ENCODE results near the gene MYO5B. TPM values are rescaled to one million over a fixed set of nuclear protein-coding genes. Genes with fewer than 3 reads are reported as not detected.

MYO5B gene
- total RNA-seq, 1 experiment from 2014 or later = 25.0 TPM

GRCh38 chr18:50155406-50155805 is 39.5 kb downstream of the MYO5B start:
- no peak for DNase-seq (ENCODE audit: extremely low read depth, low read depth)

GRCh38 chr18:50154420-50154819 is 40.5 kb downstream of the MYO5B start:
- DNase-seq (ENCODE audit: extremely low read depth, low read depth) = no peak

GRCh38 chr18:50152900-50153299 is 42.0 kb downstream of the MYO5B start:
- DNase-seq (ENCODE audit: extremely low read depth, low read depth) = no peak

GRCh38 chr18:50151926-50152325 is 43.0 kb downstream of the MYO5B start:
- peak; percentile 47 for DNase-seq (ENCODE audit: extremely low read depth, low read depth)

GRCh38 chr18:50144540-50144939 is 50.4 kb downstream of the MYO5B start:
- DNase-seq (ENCODE audit: extremely low read depth, low read depth) = no peak

GRCh38 chr18:50143886-50144285 is 51.1 kb downstream of the MYO5B start:
- no peak for DNase-seq (ENCODE audit: extremely low read depth, low read depth)

GRCh38 chr18:50143294-50143693 is 51.7 kb downstream of the MYO5B start:
- no peak for DNase-seq (ENCODE audit: extremely low read depth, low read depth)

GRCh38 chr18:50142441-50143120 is 52.4 kb downstream of the MYO5B start:
- DNase-seq (ENCODE audit: extremely low read depth, low read depth) = no peak

GRCh38 chr18:50138181-50139064 is 56.5 kb downstream of the MYO5B start:
- DNase-seq (ENCODE audit: extremely low read depth, low read depth) = no peak

GRCh38 chr18:50135903-50136302 is 59.0 kb downstream of the MYO5B start:
- no peak for DNase-seq (ENCODE audit: extremely low read depth, low read depth)

- no peak for DNase-seq (ENCODE audit: extremely low read depth, low read depth)
Observed at GRCh38 chr18:50133526-50133925, 61.4 kb downstream of the MYO5B start.

GRCh38 chr18:50131591-50131990 is 63.4 kb downstream of the MYO5B start:
- no peak for DNase-seq (ENCODE audit: extremely low read depth, low read depth)

GRCh38 chr18:50128506-50129271 is 66.3 kb downstream of the MYO5B start:
- DNase-seq (ENCODE audit: extremely low read depth, low read depth) = no peak

GRCh38 chr18:50127516-50128210 is 67.3 kb downstream of the MYO5B start:
- no peak for DNase-seq (ENCODE audit: extremely low read depth, low read depth)

GRCh38 chr18:50126471-50126870 is 68.5 kb downstream of the MYO5B start:
- DNase-seq (ENCODE audit: extremely low read depth, low read depth) = no peak

GRCh38 chr18:50125456-50125855 is 69.5 kb downstream of the MYO5B start:
- no peak for DNase-seq (ENCODE audit: extremely low read depth, low read depth)

- DNase-seq (ENCODE audit: extremely low read depth, low read depth) = no peak
Observed at GRCh38 chr18:50119296-50119695, 75.7 kb downstream of the MYO5B start.

- DNase-seq (ENCODE audit: extremely low read depth, low read depth) = peak; percentile 75
Observed at GRCh38 chr18:50117863-50118262, 77.1 kb downstream of the MYO5B start.

GRCh38 chr18:50115095-50115494 is 79.9 kb downstream of the MYO5B start:
- DNase-seq (ENCODE audit: extremely low read depth, low read depth) = no peak

- no peak for DNase-seq (ENCODE audit: extremely low read depth, low read depth)
Observed at GRCh38 chr18:50114448-50114847, 80.5 kb downstream of the MYO5B start.

GRCh38 chr18:50113726-50114125 is 81.2 kb downstream of the MYO5B start:
- no peak for DNase-seq (ENCODE audit: extremely low read depth, low read depth)
